ENCODE measurements around the gene CEP78.

The CEP78 gene

DNA sequence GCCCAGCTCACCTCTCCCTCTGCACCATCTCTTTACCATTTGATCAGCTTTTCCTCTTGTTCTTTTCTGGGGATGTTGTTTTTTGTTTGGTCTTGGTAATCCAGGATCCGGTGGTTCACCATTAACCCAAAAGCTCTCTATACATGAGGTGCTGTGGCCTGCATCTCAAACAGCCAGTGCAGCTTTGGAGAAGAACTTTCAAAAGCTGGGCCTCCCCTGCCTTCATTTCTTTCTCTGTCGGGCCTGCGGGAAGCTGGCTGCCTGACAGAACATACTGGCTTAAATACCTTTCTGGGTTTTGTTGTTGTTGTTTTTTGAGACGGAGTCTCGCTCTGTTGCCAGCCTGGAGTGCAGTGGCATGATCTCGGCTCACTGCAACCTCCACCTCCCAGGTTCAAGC lies 73.2 kb downstream of the CEP78 start:
- no peak for DNase-seq (ENCODE audit: low read depth)

DNA sequence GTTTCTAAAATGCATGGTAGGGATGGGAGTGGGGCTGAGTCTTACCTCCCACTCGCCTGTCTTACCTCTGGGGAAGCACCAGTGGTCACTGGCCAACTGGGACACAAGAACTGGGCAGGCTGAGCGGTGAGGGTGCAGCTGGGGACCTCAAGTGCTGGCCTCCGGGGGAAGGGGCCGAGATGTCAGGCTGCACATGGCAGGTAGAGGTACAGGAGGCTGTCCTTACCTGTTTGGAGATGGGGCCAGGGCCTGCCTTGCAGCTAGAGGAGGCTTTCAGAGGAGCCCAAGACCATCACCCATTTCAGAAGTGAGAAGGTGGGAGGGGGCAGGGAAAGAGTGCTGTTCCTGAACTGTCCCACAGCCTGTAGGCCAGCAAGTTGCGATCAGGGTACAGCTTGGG lies 75.2 kb downstream of the CEP78 start:
- DNase-seq (ENCODE audit: low read depth): no peak

DNA sequence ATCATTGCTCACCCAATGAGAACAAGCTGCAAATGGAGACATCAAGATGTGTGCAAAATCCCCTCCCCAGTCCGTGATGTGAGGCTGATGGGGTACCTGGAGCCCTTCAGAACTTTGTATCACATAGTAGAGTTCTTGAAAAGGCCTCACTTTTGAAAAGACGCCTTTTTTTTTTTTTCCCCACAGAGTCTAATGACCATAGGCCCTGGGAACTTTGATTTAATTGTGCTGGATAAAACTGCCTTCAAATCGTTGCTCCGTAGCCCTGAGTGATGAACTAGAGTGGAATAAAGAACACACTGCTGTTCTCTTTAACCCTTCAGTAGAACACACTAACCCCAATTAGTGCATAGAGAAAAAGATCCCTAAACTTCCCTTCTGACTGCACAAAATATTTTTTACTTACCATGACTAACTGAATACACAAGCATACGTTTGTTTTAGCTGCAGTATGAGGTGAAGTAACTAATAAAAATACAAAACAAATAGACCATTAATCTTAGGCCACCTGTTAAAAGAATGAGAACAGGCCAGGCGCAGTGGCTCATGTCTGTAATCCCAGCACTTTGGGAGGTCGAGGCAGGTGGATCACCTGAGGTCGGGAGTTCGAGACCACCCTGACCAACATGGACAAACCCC lies 76.1 kb downstream of the CEP78 start:
- DNase-seq (ENCODE audit: low read depth): no peak

DNA sequence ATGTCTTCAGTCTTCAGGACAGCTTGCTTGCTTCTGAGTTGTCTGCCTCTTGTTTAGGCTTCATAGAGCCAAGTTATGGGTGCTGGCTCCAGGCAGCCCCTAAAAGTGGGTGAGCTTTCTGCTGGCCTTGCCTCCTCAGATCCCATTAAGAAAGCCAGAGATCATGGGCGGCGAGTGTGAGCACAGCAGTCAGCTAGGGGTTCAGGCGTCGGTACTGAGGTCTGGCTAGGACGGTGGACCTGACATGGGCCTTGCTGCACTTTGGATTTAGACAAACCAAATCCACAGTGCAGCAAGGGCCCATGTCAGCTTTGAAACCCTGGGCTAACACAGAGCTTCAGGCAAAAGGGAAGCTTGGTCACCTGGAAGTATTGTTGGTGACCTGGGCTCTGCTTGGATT lies 78.7 kb downstream of the CEP78 start:
- DNase-seq (ENCODE audit: low read depth): no peak

DNA sequence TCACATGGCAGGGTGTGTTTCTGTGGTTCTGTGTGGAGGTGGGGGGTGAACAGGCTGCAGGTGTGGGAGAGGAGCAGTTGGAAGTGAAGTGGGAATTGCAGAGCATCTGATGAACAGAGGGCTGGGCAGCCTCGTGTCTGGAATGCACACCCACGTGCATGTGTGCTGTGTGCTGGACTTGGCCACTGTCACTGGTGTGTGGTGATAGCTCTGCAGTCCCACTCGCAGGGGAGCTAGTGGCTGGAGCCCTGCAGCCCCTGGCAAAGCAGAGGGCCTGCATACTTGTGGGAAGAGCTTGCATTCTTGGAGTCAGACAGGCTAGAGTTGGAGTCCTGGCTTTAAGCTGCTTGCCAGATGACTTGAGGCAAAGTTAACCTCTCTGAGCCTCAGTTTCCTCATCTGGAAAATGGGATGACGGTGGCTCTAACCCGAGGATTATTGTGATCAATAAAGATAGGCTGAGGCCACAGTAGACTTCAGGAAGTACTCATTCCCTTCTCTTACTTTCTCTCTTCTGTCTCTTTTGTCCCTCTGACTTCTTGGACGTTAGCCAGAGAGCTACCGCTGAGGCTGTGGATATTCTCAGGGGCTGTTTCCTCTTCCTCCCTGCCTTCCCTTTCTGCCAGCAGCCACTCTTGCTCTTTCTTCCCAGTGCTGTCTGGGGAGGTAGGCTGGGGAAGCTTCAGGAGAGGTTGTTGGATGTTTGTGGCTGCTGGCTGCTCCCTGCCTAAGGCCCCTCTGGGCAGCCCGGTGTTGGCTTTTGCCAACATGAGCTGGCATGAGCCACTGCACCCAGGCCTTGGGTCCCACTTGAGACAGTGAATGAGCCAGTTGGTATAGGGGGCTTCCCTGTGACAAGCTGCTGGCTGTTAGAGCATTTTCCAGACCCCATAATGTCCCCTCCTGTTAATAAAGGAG lies 79.3 kb downstream of the CEP78 start:
- no peak for DNase-seq (ENCODE audit: low read depth)

DNA sequence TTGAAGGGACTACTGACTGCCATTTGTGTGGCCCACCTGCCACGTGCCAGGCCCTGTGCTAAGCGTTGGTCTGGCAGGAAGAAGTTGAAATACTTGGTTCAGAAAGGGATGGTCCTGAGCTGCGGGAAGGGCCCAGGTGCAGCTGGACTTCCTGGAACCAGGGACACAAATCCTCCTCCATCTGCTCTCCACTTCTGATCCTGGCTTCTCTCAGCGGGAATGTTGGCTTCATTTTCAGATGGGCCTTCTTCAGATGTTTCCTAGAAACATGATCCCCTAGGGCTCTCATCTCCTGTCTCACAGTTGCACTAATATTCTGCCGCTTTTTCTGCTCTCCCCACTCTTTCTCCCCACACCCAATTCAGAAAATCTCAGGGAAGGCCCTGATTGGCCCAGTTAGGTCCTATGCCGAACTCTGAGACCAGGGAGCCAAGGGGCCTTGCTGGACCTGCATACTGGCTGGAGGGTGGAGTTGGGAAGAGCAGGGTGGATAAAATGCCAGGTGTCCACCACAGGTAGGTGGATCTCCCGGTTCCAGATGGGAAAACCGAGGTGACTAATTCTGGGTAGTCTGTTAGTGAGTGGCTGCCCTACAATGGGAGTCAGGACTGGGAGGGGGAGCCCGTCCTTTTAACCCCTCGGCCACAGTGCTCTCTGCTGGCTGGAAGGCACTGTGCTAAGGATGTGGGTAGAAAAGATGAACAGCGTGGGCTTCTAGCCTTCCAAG lies 80.5 kb downstream of the CEP78 start:
- no peak for DNase-seq (ENCODE audit: low read depth)

DNA sequence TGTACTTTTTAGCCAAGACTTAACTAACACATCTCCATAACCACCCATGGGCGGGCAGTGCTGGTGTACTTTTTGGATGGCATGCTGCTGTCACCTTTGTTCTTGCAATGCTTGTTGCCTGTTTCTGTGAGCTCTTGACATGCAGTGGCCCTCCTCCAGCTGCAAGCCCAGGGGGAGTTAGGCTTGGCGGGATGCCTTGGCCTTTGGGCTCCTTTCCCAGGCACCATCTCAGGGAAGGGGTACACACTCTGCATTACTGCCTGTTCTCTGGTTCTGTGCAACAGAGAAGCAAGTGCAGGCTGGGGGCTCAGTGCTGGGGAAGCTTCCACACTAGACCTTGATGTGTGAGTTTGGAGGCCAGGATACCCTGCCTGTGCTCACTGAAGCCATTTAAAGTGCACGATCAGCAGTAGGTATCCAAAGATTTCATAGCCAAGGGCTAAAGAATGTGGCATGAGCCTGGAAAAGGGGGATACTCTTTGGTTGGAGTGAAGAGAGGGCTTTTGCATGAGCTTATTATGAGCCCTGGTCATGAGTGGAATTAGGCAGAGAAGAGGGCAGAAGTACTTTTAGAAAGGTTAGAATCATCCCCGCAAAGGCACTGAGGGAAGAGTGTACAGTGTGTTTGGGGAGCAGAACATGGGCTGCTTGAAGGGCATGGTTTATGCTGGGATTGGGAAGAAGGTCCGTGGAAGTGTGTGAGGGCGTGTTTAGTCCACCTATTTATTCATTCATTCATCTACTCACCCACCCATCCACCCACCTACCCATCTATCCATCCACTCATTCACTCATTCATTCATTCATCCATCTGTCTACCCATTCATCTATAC lies 83.5 kb downstream of the CEP78 start:
- no peak for DNase-seq (ENCODE audit: low read depth)

DNA sequence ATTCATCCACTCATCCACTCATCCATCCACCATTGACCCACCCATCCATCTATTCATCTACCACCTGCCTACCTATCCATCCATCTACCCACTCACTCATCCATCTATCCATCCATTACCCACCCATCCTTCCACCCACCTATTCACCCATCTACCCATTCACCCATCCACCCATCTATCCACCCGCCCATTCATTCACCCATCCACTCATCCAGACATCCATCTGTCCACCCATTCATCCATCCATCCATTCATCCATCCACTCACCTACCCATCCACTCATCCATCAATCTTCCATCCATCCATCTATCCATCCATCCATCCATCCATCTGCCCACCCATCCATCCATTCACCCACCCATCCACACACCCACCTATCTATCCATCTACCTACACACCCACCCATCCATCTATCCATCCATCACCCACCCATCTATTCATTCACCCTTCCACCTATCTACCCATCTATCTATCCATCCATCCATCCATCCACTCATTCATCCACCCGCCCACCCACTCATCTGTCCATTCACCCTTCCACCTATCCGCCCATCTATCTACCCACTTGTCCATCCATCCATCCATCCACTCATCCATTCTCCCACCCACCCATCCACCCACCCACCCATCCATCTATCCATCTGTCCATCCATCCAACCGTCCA lies 84.3 kb downstream of the CEP78 start:
- no peak for DNase-seq (ENCODE audit: low read depth)

DNA sequence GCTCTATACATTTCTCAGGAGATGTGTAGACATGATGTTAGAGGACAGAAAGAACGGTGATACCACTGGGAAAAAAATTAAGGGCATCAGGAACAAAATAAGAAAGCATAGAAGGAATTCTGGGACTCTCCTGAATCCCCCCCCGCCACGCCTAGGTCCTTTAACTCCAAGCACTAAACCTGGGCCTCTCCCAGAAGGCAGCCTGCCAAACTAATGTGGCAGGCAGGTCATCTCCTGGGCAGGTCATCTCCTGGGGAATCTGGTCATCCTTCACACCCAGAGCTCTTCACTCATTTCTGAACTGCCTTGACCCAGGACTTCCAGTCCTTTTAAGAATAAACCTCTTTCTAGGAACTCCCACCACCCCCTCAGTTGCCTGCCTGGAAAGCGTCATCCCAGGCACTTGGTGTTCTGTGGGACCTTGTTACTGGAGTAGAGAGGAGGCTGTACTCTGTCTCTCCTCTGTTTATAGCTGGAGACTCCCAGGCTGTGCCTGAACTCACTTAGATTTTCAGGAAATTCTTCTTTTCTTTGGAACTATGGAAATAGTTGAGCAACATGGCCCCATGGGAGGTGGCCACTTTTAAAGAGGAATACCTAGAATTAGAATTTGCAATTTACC lies 85.1 kb downstream of the CEP78 start:
- DNase-seq (ENCODE audit: low read depth): no peak

DNA sequence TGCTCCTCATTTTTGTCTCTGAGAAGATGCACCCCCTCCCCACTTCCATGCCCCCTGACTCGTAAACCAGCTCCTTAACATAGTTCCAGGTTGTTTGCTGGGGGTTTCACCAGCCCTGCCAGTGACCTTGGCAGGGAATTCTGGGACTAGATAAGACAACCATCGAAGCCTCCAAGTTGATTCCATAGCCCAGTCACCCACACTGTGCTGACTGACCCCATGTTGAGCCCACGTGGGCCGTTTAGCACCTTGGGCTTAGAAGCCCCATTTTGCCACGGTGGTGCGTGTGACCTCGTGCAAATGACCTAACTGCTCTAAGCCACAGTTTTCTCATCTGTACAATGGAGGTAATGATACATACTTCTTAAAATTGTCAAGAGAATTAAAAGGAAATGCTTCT lies 85.6 kb downstream of the CEP78 start:
- no peak for DNase-seq (ENCODE audit: low read depth)

DNA sequence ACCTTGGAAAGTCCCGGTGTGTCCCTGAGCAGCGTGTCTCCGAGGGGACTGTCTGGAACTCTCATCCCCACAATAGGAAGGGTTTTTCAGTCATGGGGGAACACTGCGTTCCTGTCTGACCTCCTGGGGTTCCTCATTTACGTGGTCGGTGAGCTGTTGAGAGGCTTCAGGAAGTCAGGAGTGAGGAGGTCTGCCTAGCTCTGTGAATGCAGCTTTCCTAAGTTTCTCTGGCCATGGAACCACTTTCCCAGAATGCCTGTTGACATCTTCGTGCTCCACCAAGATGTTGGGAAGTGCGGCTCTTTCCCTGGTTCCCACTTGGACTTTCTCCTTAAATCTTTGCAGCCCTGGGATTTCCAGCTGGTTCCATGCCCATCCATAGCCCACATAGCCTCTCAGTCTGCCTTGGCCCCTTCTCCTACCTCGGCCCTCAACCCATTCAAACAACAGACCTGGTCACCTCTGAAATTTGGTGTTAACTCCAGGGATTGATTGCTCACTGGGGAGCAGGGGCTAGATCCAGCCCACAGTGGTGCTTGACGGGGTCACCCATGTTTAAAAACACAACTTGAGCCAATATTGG lies 88.3 kb downstream of the CEP78 start:
- DNase-seq (ENCODE audit: low read depth): no peak

DNA sequence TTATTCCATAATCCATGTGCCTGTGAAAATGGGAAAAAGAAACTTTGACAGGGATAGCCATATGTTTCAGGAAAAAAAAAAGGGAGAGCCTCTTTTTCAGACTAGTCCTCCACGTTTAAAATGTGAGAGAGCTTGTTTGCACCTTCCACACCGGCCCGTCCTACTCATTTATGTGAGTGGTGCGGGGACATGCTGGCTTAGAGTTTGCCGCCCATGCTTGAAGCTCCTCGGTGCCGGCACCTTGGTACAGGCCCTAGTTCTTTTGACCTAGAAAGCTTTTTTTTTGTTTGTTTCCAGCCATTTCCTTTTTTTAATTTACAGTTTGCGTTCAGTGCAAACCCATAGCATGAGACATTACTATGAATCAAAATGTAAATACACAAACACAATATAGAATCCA lies 88.8 kb downstream of the CEP78 start:
- no peak for DNase-seq (ENCODE audit: low read depth)

DNA sequence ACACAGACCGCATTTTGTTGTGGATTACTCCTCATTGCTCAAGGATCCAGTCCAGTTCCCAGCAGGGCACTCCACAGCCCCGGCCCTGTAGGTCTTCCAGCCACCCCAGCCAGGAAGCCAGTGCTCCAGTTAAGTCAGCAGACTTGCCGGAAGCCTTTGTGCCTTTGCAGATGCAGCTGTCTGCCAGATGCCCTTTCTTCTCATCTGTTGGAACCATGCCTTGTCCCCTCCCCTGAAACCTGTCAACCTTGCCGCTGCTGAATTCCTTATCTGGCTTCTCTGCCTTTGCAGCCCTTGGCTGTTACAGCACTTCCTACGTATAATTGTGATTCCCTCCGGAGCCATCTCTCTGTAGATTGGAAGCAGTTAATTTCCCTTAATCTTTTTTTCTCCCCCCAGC lies 89.5 kb downstream of the CEP78 start:
- DNase-seq (ENCODE audit: low read depth): no peak

DNA sequence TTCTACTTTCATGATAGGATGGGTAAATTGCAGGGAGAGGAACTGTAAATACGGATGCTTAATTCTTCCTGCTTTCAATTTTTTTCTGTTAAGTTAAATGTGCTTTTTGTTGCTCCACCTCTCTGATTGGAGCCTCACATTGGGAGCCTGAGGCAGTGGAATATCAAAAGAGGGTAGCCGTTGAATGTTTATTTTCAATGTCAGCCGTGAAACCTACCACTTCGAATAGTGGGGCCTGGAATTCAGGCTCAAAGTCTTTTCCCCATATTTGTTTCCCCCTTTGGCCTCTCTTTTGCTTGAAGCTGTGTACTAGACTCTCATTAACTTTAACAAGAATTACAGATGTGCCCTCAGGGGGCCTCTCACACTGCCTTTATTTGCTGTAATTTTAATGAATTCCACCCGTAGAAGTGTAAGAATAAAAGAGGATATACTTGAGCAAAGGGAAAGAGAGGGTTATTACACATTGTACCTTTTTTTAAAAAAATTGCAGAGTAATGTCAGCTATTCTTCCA lies 90.0 kb downstream of the CEP78 start:
- DNase-seq (ENCODE audit: low read depth): no peak

DNA sequence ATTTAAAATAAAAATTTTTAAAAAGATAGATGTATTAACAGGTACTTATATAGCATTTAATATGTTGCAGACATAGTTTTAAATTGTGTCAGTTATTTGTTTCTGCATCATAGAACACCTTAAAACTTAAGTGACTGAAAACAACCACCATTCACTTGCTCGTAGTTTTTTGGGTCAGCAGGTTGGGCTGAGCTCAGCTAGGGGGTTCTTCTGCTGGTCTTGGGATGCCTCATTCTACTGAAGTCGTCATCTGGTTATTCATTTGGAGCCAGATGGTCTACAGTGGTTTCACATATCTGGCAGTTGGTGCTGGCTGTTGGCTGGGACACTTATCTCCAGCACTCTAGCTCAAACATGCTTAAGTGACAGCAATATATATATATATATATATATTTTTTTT lies 90.7 kb downstream of the CEP78 start:
- no peak for DNase-seq (ENCODE audit: low read depth)

Measured in CMK (cell line).